Endothelial cell of umbilical vein (primary cell): ENCODE data around the gene ZSWIM6. TPM values are rescaled to one million over a fixed set of nuclear protein-coding genes. Genes with fewer than 3 reads are reported as not detected.

ENCODE experiments used
- BruUV-seq: library from RNA; stranded (reverse); fragments of 400-500 nt; replicated peaks from 2 replicates; lab custom pipeline; 2021; lab: Mats Ljungman, UMichigan
- CTCF ChIA-PET: fragments of 300-600, 350-600 bp; sonication (Branson Sonifier 250); formaldehyde crosslinking; loops from one replicate; lab custom pipeline; 2021; ENCODE audit warnings: antibody characterized with exemption, inconsistent platforms; lab: Charles Lee
- POLR2A ChIA-PET: fragments of 300-600, 350-600 bp; sonication (Branson Sonifier 250); formaldehyde crosslinking; loops from one replicate; lab custom pipeline; 2021; ENCODE audit warnings: antibody characterized with exemption, inconsistent platforms; lab: Charles Lee
- DNase-seq: peaks from one replicate; pipeline ENCODE4 v3.0.0-alpha.2; 2011; ENCODE audit warnings: low read depth, low spot score
- FAIRE-seq: peaks from 2 replicates; lab custom pipeline; 2011; peaks lifted over from hg19 to GRCh38; lab: Jason Lieb, UNC
- H2AFZ ChIP-seq: 2 replicates; pipeline ENCODE4 v1.6.0; 2012; ENCODE audit warnings: low read depth, low read length, control low read depth, inconsistent platforms
- H3K27ac ChIP-seq: 2 replicates; pipeline ENCODE4 v1.5.1; 2011; ENCODE audit warnings: low read depth, mild to moderate bottlenecking, control low read depth, low read length, moderate library complexity; ENCODE audit not compliant: insufficient read depth
- H3K27me3 ChIP-seq, 2 experiments: 2 replicates each; pipeline versions ENCODE4 v1.6.0 to v1.6.1; 2011; ENCODE audit warnings: low read length in 2 of 2, mixed read lengths in 1 of 2; ENCODE audit not compliant: control insufficient read depth in 2 of 2, insufficient read depth in 2 of 2
- H3K36me3 ChIP-seq, 2 experiments: 2 replicates in 1 of 2; 3 replicates in 1 of 2; pipeline ENCODE4 v1.5.1; 2011; ENCODE audit warnings: low read length in 2 of 2, mild to moderate bottlenecking in 1 of 2, moderate library complexity in 1 of 2; ENCODE audit not compliant: control insufficient read depth in 2 of 2, insufficient read depth in 2 of 2; ENCODE audit errors: extremely low read depth in 1 of 2
- H3K4me1 ChIP-seq: 3 replicates; pipeline ENCODE4 v1.5.1; 2011; ENCODE audit warnings: mild to moderate bottlenecking, low read length; ENCODE audit not compliant: control insufficient read depth, insufficient read depth; ENCODE audit errors: extremely low read depth
- H3K4me2 ChIP-seq: 2 replicates; pipeline ENCODE4 v1.6.1; 2011; ENCODE audit warnings: low read length, control low read depth, mixed read lengths; ENCODE audit not compliant: insufficient read depth
- H3K4me3 ChIP-seq, 3 experiments: fragments of 200-600 bp in 1 of 3; sonication (generic), shearing (Covaris generic) in 1 of 3; replicated peaks in 1 of 3; 2 replicates each; pipeline ENCODE4 v1.5.1; 2011 to 2016; ENCODE audit warnings: control low read depth in 3 of 3, low read length in 3 of 3, mild to moderate bottlenecking in 2 of 3, inconsistent platforms in 1 of 3, low read depth in 1 of 3, moderate library complexity in 1 of 3; ENCODE audit not compliant: insufficient read depth in 1 of 3
- H3K79me2 ChIP-seq: 2 replicates; pipeline ENCODE4 v1.6.0; 2012; ENCODE audit warnings: low read length, inconsistent platforms; ENCODE audit not compliant: control insufficient read depth, insufficient read depth
- H3K9ac ChIP-seq: replicated peaks from 2 replicates; pipeline ENCODE3; 2011; ENCODE audit warnings: low read length, control low read depth; ENCODE audit not compliant: insufficient read depth; ENCODE audit errors: extremely low read depth
- H3K9me1 ChIP-seq: replicated peaks from 3 replicates; pipeline ENCODE4 v1.6.0; 2011; ENCODE audit warnings: mild to moderate bottlenecking, low read length; ENCODE audit not compliant: control insufficient read depth, insufficient read depth; ENCODE audit errors: extremely low read depth
- H3K9me3 ChIP-seq: replicated peaks from 2 replicates; pipeline ENCODE4 v1.5.1; 2012; ENCODE audit warnings: low read length, inconsistent platforms; ENCODE audit not compliant: control insufficient read depth, insufficient read depth
- H4K20me1 ChIP-seq: replicated peaks from 2 replicates; pipeline ENCODE3; 2011; ENCODE audit warnings: mild to moderate bottlenecking, low read length; ENCODE audit not compliant: control insufficient read depth, insufficient read depth; ENCODE audit errors: extremely low read depth
- EZH2 ChIP-seq: IDR thresholded peaks from 2 replicates; pipeline ENCODE4 v1.6.1; 2012; ENCODE audit warnings: borderline replicate concordance, low read depth, mild to moderate bottlenecking, moderate library complexity, low read length, inconsistent platforms; ENCODE audit not compliant: severe bottlenecking
- FOS ChIP-seq: IDR thresholded peaks from 2 replicates; pipeline ENCODE4 v1.6.1; 2011; ENCODE audit warnings: mild to moderate bottlenecking, low read length, moderate library complexity, borderline replicate concordance; ENCODE audit not compliant: insufficient read depth
- GATA2 ChIP-seq: IDR thresholded peaks from 2 replicates; pipeline ENCODE4 v1.7.0; 2011; ENCODE audit warnings: low read depth, mild to moderate bottlenecking, moderate library complexity, mixed read lengths, low read length; ENCODE audit not compliant: insufficient read length, insufficient read depth
- JUN ChIP-seq: IDR thresholded peaks from 2 replicates; pipeline ENCODE4 v1.6.1; 2011; ENCODE audit warnings: borderline replicate concordance, low read depth; ENCODE audit not compliant: insufficient read length, insufficient read depth
- MYC ChIP-seq: IDR thresholded peaks from one replicate; pipeline ENCODE4 v1.6.1; 2011; ENCODE audit warnings: mild to moderate bottlenecking, low read depth, low read length
- POLR2A ChIP-seq: IDR thresholded peaks from 2 replicates; pipeline ENCODE4 v1.6.1; 2012; ENCODE audit warnings: low read depth, mild to moderate bottlenecking, control low read depth, low read length
- POLR2AphosphoS5 ChIP-seq: IDR thresholded peaks from 2 replicates; pipeline ENCODE4 v1.6.1; 2012; ENCODE audit warnings: low read depth, mild to moderate bottlenecking, control low read depth, low read length, moderate library complexity; ENCODE audit not compliant: insufficient read depth
- dilution Hi-C: fragments of 300-500 bp; cut with MboI; formaldehyde crosslinking; loops from one replicate; pipeline ENCODE4 v1.15.0; 2019; ENCODE audit warnings: low sequenced_read_pairs; ENCODE audit not compliant: extremely low pct_ligation_motif_present
- intact Hi-C: fragments of 100-400 bp; cut with micrococcal nuclease; formaldehyde crosslinking; loops from one replicate; pipeline ENCODE4 v1.10.0; 2022
- polyA plus RNA-seq, 4 experiments: library from polyadenylated mRNA; depleted of rRNA in 3 of 4; stranded (reverse) in 3 of 4; unstranded in 1 of 4; fragments of >200 nt; gene quantifications; 2 replicates each; pipeline versions ENCODE4 v1.2.1 to v1.2.3, GENCODE V29; 2011 to 2012; ENCODE audit warnings: missing spikeins in 1 of 4
- total RNA-seq: library from RNA; stranded (reverse); gene quantifications from 2 replicates; pipeline ENCODE4 v1.2.3, GENCODE V29; 2021
- TF ChIP-seq, protein P1 (sequence below), 2 donors: IDR thresholded peaks; 1 replicate in 1 of 2; 2 replicates in 1 of 2; pipeline ENCODE4 v1.5.1; 2011; ENCODE audit warnings: low read length in 2 of 2, mild to moderate bottlenecking in 2 of 2, moderate library complexity in 2 of 2, control low read depth in 1 of 2, inconsistent platforms in 1 of 2, low read depth in 1 of 2; ENCODE audit not compliant: insufficient read depth in 1 of 2; ENCODE audit errors: extremely low read depth in 1 of 2
- TF ChIP-seq, protein P2 (sequence below): IDR thresholded peaks from 2 replicates; pipeline ENCODE4 v1.6.1; 2011; ENCODE audit not compliant: insufficient read depth, insufficient read length

Gene ZSWIM6
- total and polyA plus RNA-seq, 2 donors (not counting 3 experiments of a cell fraction or from before 2014, with no cell fraction given) = 14.9 to 25.3 TPM

DNA sequence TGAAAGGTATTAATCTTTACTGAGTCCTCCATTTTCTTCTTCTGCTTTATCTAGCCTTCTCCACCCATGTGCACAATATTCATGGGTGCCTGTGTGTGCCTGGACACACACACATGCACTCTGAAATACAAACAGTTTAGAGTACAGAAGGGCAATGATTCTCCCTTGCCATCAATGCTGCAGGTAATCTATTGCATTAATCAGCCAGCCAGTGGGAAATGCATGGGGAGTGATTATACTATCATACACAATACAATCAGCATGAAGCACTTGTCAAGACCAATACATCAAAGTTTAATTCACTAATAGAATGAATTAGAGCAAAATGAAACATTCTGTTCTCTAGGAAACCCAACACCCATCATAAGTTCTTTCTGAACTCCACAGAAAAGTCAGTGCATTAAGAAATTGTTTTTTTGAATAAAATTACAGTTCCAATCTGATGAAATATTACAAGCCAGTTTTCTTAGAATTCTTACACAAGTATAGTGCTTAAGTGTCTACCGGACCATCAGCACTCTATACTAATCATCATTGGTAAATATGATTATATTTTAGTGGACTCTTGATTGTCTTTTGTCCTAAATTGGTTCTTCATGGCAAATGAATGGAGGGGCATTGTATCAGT is 172.2 kb downstream of the ZSWIM6 start:
- Histone ChIP-seq H3K9me3 (no peaks in the 10 kb centered on the region), H3K79me2 (peaks cover 46% of the 10 kb centered on the region), H3K9ac (no peak overlapping the region), H3K27me3 (no peaks in the 10 kb centered on the region), H3K4me2 (no peak overlapping the region), H3K36me3 (no peaks in the 10 kb centered on the region), H3K27ac (no peak overlapping the region), H3K4me1 (no peaks in the 10 kb centered on the region), H2AFZ (no peak overlapping the region), H3K9me1 (no peaks in the 10 kb centered on the region), H4K20me1 (peaks cover 2% of the 10 kb centered on the region), H3K4me3 (no peak overlapping the region)
- BruUV-seq = no TSS peak
- POLR2A ChIA-PET = no interaction called here
- intact Hi-C loops = no loop called here
- no peak for TF ChIP-seq FOS
- TF ChIP-seq JUN = no peak
- no peak for TF ChIP-seq GATA2
- no peak for TF ChIP-seq POLR2A
- no peak for TF ChIP-seq POLR2AphosphoS5
- TF ChIP-seq, protein P1, sequence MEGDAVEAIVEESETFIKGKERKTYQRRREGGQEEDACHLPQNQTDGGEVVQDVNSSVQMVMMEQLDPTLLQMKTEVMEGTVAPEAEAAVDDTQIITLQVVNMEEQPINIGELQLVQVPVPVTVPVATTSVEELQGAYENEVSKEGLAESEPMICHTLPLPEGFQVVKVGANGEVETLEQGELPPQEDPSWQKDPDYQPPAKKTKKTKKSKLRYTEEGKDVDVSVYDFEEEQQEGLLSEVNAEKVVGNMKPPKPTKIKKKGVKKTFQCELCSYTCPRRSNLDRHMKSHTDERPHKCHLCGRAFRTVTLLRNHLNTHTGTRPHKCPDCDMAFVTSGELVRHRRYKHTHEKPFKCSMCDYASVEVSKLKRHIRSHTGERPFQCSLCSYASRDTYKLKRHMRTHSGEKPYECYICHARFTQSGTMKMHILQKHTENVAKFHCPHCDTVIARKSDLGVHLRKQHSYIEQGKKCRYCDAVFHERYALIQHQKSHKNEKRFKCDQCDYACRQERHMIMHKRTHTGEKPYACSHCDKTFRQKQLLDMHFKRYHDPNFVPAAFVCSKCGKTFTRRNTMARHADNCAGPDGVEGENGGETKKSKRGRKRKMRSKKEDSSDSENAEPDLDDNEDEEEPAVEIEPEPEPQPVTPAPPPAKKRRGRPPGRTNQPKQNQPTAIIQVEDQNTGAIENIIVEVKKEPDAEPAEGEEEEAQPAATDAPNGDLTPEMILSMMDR (IDR thresholded peaks at IDR 0.05; ENCODE audit: extremely low read depth in 1 of 2, insufficient read depth in 1 of 2, low read depth in 1 of 2, low read length in 2 of 2) = no peak
- TF ChIP-seq, protein P2, sequence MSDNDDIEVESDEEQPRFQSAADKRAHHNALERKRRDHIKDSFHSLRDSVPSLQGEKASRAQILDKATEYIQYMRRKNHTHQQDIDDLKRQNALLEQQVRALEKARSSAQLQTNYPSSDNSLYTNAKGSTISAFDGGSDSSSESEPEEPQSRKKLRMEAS = no peak
- no peak for TF ChIP-seq EZH2
- no peak for TF ChIP-seq MYC
- no peak for DNase-seq
- CTCF ChIA-PET = interaction anchor here (0.8 kb wide), 1 partner anchor 116 kb away, joined by 3 read pairs; no protein-coding TSS in a partner anchor
- FAIRE-seq = no peak
- dilution Hi-C loops = no loop called here
